Activated naive CD4-positive, alpha-beta T cell (primary cell): ENCODE measurements around the gene SLMAP.

Experiments used
- DNase-seq, 4 experiments: peaks; one replicate each; lab custom pipeline; 2025; lab: John Stamatoyannopoulos, UW

SLMAP gene

DNA sequence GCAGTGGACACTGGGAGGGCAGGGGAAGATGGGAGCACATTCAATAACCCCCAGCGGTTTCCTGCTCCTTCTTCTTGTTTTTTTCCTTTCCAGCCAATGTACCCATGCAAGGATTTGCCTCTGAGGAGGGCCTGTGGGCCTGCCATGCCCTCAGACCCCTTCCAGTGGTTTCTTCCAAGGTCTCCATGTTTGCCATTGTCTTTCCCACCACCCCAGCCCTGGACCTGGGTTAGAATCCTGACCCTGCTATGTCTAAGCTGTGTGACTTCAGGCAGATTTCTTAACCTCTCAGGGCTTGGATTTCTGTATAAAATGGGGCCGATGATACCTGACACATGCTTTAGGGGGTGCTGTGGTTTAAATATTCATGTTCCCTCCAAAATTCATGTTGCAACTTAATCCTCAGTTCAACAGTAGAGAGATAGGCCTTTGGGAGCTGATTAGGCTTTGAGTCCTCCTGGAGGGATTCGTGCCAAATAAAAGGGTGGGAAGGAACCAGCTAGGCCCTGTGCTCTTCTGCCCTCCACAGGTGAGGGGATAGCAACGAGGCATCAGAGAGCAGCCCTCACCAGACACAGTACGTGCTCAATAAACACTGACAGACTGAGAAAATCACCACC is 205.8 kb downstream of the SLMAP start:
- no peak for DNase-seq

DNA sequence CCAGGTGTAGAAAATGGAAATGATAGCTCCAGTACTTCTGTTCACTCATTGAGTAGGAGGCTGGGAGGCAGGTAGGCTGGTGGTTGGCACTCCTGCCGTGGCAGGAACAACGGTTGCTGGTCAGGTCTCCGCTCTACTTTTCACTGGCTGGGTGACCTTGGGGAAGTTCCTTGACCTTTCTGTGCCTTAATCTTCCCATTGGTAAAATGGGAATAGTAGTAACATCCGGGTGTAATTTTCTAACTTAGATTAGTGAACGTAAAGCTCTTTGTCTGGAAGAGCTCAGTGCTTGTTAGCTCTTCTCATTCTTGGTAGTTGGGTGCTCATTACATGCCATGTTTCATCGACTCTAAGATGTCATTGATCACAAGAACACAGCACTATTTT is 206.3 kb downstream of the SLMAP start:
- DNase-seq = no peak

- no peak for DNase-seq
These were observed 207.8 kb downstream of the SLMAP start for GRCh38 chr3:57963811-57964346.

DNA sequence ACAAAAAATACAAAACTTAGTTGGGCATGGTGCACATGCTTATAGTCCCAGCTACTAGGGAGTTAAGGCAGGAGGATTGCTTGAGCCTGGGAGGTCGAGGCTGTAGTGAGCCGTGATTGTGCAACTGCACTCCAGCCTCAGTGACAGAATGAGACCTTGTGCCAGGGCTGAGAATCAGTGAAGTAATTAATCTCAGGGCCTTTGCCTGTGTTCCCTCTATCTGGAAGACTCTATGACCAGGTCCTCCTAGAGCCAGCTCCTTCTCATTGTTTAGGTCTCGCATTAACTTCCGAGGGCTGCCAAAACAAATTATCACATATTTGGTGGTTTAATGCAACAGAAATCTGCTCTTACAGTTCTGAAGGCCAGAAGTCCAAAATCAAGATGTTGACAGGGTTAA is 210.7 kb downstream of the SLMAP start:
- DNase-seq = no peak

DNA sequence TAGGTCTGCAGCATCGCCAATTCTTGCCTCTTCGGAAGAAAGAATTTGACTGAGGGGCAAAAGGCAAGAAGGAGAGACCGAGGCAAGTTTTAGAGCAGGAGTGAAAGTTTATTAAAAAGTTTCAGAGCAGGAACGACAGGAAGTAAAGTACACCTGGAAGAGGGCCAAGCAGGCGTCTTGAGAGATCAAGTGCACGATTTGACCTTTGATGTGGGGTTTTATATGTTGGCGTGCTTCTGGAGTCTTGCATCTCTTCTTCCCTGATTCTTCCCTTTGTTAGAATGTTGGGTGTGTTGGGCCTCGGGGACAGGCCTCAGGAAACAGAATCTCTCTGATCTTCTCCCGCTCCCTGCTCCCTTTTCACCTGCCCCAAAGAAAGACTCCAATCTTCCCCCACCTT is 211.5 kb downstream of the SLMAP start:
- DNase-seq = peak in 1 of 4 experiments; percentile 16

GRCh38 chr3:57968501-57968900 is 212.4 kb downstream of the SLMAP start:
- no peak for DNase-seq

DNA sequence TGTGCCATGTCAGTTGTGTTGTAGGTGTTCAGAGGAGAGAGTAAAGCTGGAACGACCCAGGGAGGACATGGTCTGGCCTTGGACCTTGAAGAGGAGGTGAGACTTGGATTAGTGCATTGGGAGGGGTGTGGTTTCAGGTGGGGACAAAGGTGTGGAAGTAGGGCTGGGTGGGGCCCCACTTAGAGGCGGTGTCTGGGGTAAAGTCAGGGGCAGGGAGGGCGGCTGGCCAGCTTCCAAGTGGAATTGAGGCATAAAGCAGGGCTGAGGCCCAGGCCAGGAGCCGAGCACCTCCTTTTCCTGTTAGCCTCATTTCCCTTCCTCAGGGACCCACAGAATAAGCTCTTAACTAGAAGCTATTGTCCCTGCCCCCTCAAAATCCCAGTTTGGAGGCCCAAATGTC is 215.9 kb downstream of the SLMAP start:
- no peak for DNase-seq

GRCh38 chr3:57972531-57973111 is 216.5 kb downstream of the SLMAP start:
- no peak for DNase-seq

DNA sequence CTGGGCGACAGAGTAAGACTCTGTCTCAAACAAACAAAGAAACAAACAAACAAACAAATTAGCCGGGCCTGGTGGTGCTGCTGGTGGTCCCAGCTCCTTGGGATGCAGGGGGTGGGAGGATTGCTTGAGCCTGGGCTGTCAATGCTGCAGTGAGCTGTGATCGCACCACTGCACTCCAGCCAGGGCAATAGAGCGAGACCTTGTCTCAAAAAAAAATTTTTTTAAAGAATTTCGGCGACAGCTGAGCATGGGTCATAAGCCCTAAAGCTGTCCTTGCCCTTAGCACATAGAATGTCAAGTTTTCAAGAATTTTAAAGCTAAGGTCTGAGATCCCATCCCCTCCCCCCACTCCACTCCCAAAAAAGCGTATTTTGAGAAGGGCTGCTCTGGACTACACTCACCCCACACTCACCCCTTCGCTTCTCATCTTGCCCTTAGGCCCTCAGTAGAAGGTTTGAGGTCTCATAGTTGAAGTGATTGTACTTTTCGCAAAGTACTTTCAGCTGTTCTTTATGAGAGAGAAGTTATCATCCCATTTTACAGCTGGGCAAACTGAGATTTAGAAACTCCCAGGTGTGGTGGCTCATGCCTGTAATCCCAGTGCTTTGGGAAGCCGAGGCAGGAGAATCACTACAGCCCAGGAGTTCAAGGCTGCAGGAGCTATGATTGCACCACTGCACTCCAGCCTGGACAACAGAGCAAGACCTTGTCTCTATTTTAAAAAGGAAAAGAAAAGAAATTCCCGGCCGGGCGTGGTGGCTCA is 217.8 kb downstream of the SLMAP start:
- DNase-seq = no peak

- no peak for DNase-seq
These were observed 218.8 kb downstream of the SLMAP start for GRCh38 chr3:57974796-57975388.

GRCh38 chr3:57977818-57978235 is 221.7 kb downstream of the SLMAP start:
- no peak for DNase-seq

DNA sequence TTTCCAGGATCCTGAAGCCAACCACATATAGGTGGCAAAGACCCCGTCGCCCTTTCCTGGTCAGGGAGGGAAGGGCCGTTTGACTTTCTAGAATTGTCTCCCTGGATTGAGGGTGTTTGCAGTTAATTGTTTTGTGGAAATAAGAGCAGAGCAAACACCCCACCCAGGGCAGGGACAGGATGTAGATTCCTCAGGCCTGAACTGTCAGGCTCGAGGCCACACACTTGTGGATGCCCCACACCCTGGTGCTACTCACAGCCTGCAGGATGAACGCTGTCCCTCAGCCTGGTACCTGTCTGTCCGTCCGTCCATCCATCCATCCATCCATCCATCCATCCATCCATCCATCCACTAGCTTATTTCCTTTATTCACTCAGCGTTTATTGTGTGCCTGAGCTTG is 222.2 kb downstream of the SLMAP start:
- no peak for DNase-seq
